Nephron (organoid): ENCODE results near the gene AP5Z1.

ENCODE experiments used
- H3K27ac Mint-ChIP-seq, 3 experiments: 2 replicates each; pipeline ENCODE4 v1.8.0; 2020; ENCODE audit warnings: mixed read lengths in 3 of 3, mild to moderate bottlenecking in 2 of 3, moderate library complexity in 1 of 3
- H3K27me3 Mint-ChIP-seq: 2 replicates; pipeline ENCODE4 v1.8.0; 2021; ENCODE audit warnings: low read depth, mild to moderate bottlenecking, moderate library complexity, mixed read lengths
- H3K36me3 Mint-ChIP-seq: 2 replicates; pipeline ENCODE4 v1.8.0; 2020; ENCODE audit warnings: low read depth, mixed read lengths
- H3K4me1 Mint-ChIP-seq: 2 replicates; pipeline ENCODE4 v1.8.0; 2020; ENCODE audit warnings: mixed read lengths
- H3K4me3 Mint-ChIP-seq, 3 experiments: 2 replicates each; pipeline ENCODE4 v1.8.0; 2020; ENCODE audit warnings: mild to moderate bottlenecking in 3 of 3, mixed read lengths in 3 of 3, moderate library complexity in 2 of 3
- H3K9me3 Mint-ChIP-seq: 2 replicates; pipeline ENCODE4 v1.8.0; 2020; ENCODE audit warnings: mixed read lengths
- CTCF ChIP-seq, 3 experiments: fragments of 200-600 bp; sonication (generic); IDR thresholded peaks; one replicate each; pipeline ENCODE4 v1.5.0; 2021; ENCODE audit warnings: antibody characterized with exemption in 3 of 3; ENCODE audit not compliant: unreplicated experiment in 3 of 3

The AP5Z1 gene

GRCh38 chr7:4836206-4836661 lies 60.8 kb downstream of the AP5Z1 start:
- no peak overlapping the region for H3K4me3 Mint-ChIP-seq
- peaks cover 6% of the 10 kb centered on the region for H3K4me1 Mint-ChIP-seq
- H3K27ac Mint-ChIP-seq: no peak overlapping the region
- H3K36me3 Mint-ChIP-seq: no peaks in the 10 kb centered on the region
- no peaks in the 10 kb centered on the region for H3K9me3 Mint-ChIP-seq
- H3K27me3 Mint-ChIP-seq: peaks cover 10% of the 10 kb centered on the region
- no peak for TF ChIP-seq CTCF (IDR thresholded peaks at IDR 0.05; ENCODE audit: unreplicated experiment in 3 of 3)

- Mint-ChIP-seq H3K27me3 (peaks cover 10% of the 10 kb centered on the region), H3K27ac (peak overlapping the region; percentile 9 to 43 (median 11)), H3K4me1 (peaks cover 6% of the 10 kb centered on the region), H3K4me3 (peak overlapping the region in 1 of 3 experiments; percentile 14), H3K9me3 (no peaks in the 10 kb centered on the region), H3K36me3 (no peaks in the 10 kb centered on the region)
- no peak for TF ChIP-seq CTCF (IDR thresholded peaks at IDR 0.05; ENCODE audit: unreplicated experiment in 3 of 3)
Measured at GRCh38 chr7:4837041-4837802, 61.8 kb downstream of the AP5Z1 start.

- peak overlapping the region; percentile 9 to 43 (median 11) for H3K27ac Mint-ChIP-seq
- H3K4me3 Mint-ChIP-seq: no peak overlapping the region
- TF ChIP-seq CTCF (IDR thresholded peaks at IDR 0.05; ENCODE audit: unreplicated experiment in 3 of 3): no peak
- no peaks in the 10 kb centered on the region for H3K36me3 Mint-ChIP-seq
- H3K4me1 Mint-ChIP-seq: peaks cover 10% of the 10 kb centered on the region
- peaks cover 4% of the 10 kb centered on the region for H3K27me3 Mint-ChIP-seq
- no peaks in the 10 kb centered on the region for H3K9me3 Mint-ChIP-seq
Measured at GRCh38 chr7:4837803-4838625, 62.6 kb downstream of the AP5Z1 start.

- peaks cover 4% of the 10 kb centered on the region for H3K27me3 Mint-ChIP-seq
- no peak overlapping the region for H3K4me3 Mint-ChIP-seq
- peaks cover 10% of the 10 kb centered on the region for H3K4me1 Mint-ChIP-seq
- peak overlapping the region in 2 of 3 experiments; percentile 24 to 39 for H3K27ac Mint-ChIP-seq
- TF ChIP-seq CTCF (IDR thresholded peaks at IDR 0.05; ENCODE audit: unreplicated experiment in 3 of 3): no peak
- no peaks in the 10 kb centered on the region for H3K9me3 Mint-ChIP-seq
- H3K36me3 Mint-ChIP-seq: no peaks in the 10 kb centered on the region
Measured at GRCh38 chr7:4838626-4839334, 63.4 kb downstream of the AP5Z1 start.

- no peaks in the 10 kb centered on the region for H3K36me3 Mint-ChIP-seq
- no peak for TF ChIP-seq CTCF (IDR thresholded peaks at IDR 0.05; ENCODE audit: unreplicated experiment in 3 of 3)
- H3K27ac Mint-ChIP-seq: no peak overlapping the region
- no peaks in the 10 kb centered on the region for H3K9me3 Mint-ChIP-seq
- H3K4me1 Mint-ChIP-seq: peaks cover 10% of the 10 kb centered on the region
- no peak overlapping the region for H3K4me3 Mint-ChIP-seq
- H3K27me3 Mint-ChIP-seq: peaks cover 7% of the 10 kb centered on the region
Measured at GRCh38 chr7:4840079-4840501, 64.7 kb downstream of the AP5Z1 start.
